Activated CD8-positive, alpha-beta memory T cell treated with anti-CD3 and anti-CD28 coated beads, Interleukin-2, amount 50 U/mL, for 1 hour (primary cell): ENCODE data around the gene MT1HL1.
"Not testable (repeated sequence)": the region's sequence is repeated elsewhere in the genome, so short reads cannot be mapped to it uniquely, and the experiment has no call there.

Experiments
- DNase-seq: peaks from one replicate; pipeline ENCODE4 v3.0.0-alpha.2; 2020; ENCODE audit errors: extremely low read depth

Gene MT1HL1

GRCh38 chr1:237016626-237017025 is 12.4 kb upstream of the MT1HL1 start:
- DNase-seq: no peak

GRCh38 chr1:237013608-237014007 is 9.4 kb upstream of the MT1HL1 start:
- DNase-seq: no peak

- DNase-seq: no peak
Measured at GRCh38 chr1:237012788-237013383, 8.6 kb upstream of the MT1HL1 start.

GRCh38 chr1:237012361-237012760 is 8.1 kb upstream of the MT1HL1 start:
- DNase-seq: no peak

GRCh38 chr1:237011432-237011831 is 7.2 kb upstream of the MT1HL1 start:
- no peak for DNase-seq

- DNase-seq: no peak
Measured at GRCh38 chr1:237009611-237010010, 5.4 kb upstream of the MT1HL1 start.

GRCh38 chr1:237007147-237007881 is 3.1 kb upstream of the MT1HL1 start:
- DNase-seq: no peak

GRCh38 chr1:237005674-237006073 is 1.4 kb upstream of the MT1HL1 start:
- no peak for DNase-seq

GRCh38 chr1:237003516-237003915 is 725 bp downstream of the MT1HL1 start:
- DNase-seq: no peak

GRCh38 chr1:237000191-237000590 is 4.0 kb downstream of the MT1HL1 start:
- DNase-seq: no peak

- no peak for DNase-seq
Measured at GRCh38 chr1:236998546-236998945, 5.7 kb downstream of the MT1HL1 start.

- no peak for DNase-seq
Measured at GRCh38 chr1:236997882-236998281, 6.4 kb downstream of the MT1HL1 start.

- no peak for DNase-seq
Measured at GRCh38 chr1:236997361-236997760, 6.9 kb downstream of the MT1HL1 start.

GRCh38 chr1:236994450-236994849 is 9.8 kb downstream of the MT1HL1 start:
- no peak for DNase-seq

GRCh38 chr1:236992449-236992848 is 11.8 kb downstream of the MT1HL1 start:
- DNase-seq: no peak

- no peak for DNase-seq
Measured at GRCh38 chr1:236990052-236990445, 14.2 kb downstream of the MT1HL1 start.

GRCh38 chr1:236989290-236990051 is 14.8 kb downstream of the MT1HL1 start:
- no peak for DNase-seq

- no peak for DNase-seq
Measured at GRCh38 chr1:236983818-236984217, 20.4 kb downstream of the MT1HL1 start.

- no peak for DNase-seq
Measured at GRCh38 chr1:236982380-236982779, 21.9 kb downstream of the MT1HL1 start.

- not testable (repeated sequence) for DNase-seq
Measured at GRCh38 chr1:236981431-236981830, 22.8 kb downstream of the MT1HL1 start.

GRCh38 chr1:236980673-236981072 is 23.6 kb downstream of the MT1HL1 start:
- DNase-seq: no peak

- DNase-seq: no peak
Measured at GRCh38 chr1:236979149-236979900, 24.9 kb downstream of the MT1HL1 start.
